Measurements from ENCODE around the gene FYTTD1.
"Not testable (repeated sequence)": the region's sequence is repeated elsewhere in the genome, so short reads cannot be mapped to it uniquely, and the experiment has no call there.

Gene FYTTD1, protein sequence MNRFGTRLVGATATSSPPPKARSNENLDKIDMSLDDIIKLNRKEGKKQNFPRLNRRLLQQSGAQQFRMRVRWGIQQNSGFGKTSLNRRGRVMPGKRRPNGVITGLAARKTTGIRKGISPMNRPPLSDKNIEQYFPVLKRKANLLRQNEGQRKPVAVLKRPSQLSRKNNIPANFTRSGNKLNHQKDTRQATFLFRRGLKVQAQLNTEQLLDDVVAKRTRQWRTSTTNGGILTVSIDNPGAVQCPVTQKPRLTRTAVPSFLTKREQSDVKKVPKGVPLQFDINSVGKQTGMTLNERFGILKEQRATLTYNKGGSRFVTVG

DNA sequence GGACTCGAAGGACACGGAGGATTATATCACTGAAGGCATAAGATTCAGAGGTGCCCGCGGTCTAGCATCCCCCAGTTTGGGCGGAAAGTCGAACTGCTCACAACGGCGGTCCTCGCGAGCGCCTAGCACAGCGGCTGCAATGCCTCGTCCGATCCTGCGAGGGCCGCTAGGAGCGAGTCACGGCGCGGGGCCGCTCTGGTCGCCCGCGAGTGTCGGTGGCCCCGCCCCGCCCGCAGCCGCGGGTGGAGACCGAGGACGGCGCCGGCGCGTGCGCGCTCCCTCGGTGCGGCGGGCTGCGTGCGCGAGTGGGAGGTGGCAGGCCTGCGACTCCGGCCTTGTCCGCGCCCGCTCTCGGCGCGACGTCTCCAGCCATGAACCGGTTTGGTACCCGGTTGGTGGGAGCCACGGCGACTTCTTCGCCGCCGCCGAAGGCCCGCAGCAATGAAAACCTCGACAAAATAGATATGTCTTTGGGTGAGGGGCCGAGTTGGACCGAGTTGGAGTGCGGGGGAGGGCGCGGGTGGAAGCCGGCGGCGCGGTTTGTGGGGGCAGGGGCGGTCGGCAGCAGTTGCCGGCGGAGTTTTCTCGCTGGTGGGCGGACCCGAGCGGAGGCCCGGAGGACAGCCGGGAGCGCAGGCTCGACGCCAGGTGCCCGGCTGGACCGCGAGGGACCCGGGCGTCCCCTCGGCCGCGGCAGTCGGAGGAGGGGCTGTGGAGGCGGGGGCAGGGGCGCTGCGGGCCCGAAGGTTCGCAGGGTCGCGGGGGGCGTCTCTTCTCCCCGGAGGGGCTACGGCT lies at the start of gene FYTTD1:
TSS of gene FYTTD1 (plus strand) at position 283 of the 795 bp plus-strand sequence. CDS start at position 372, 89 bp downstream.
- peak within 1 kb of the TSS; percentile 89 for H3K4me3 ChIP-seq (ENCODE audit: low read depth, low read length)
- DNase-seq (ENCODE audit: low read depth), result peak; percentile 94
- TF ChIP-seq, protein P1, sequence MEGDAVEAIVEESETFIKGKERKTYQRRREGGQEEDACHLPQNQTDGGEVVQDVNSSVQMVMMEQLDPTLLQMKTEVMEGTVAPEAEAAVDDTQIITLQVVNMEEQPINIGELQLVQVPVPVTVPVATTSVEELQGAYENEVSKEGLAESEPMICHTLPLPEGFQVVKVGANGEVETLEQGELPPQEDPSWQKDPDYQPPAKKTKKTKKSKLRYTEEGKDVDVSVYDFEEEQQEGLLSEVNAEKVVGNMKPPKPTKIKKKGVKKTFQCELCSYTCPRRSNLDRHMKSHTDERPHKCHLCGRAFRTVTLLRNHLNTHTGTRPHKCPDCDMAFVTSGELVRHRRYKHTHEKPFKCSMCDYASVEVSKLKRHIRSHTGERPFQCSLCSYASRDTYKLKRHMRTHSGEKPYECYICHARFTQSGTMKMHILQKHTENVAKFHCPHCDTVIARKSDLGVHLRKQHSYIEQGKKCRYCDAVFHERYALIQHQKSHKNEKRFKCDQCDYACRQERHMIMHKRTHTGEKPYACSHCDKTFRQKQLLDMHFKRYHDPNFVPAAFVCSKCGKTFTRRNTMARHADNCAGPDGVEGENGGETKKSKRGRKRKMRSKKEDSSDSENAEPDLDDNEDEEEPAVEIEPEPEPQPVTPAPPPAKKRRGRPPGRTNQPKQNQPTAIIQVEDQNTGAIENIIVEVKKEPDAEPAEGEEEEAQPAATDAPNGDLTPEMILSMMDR (IDR thresholded peaks at IDR 0.05; ENCODE audit: insufficient read depth, low read depth, low read length, missing control alignments), result peak; percentile 36

GRCh38 chr3:197700095-197700494 lies 49.6 kb upstream of the FYTTD1 start:
- H3K4me3 ChIP-seq (ENCODE audit: low read depth, low read length), result no peak overlapping the region
- DNase-seq (ENCODE audit: low read depth), result no peak
- TF ChIP-seq, protein P1 (IDR thresholded peaks at IDR 0.05; ENCODE audit: insufficient read depth, low read depth, low read length, missing control alignments), result no peak

- TF ChIP-seq, protein P1 (IDR thresholded peaks at IDR 0.05; ENCODE audit: insufficient read depth, low read depth, low read length, missing control alignments), result no peak
- DNase-seq (ENCODE audit: low read depth), result no peak
- H3K4me3 ChIP-seq (ENCODE audit: low read depth, low read length), result no peak overlapping the region
These were observed 47.8 kb upstream of the FYTTD1 start for GRCh38 chr3:197701841-197702240.

DNA sequence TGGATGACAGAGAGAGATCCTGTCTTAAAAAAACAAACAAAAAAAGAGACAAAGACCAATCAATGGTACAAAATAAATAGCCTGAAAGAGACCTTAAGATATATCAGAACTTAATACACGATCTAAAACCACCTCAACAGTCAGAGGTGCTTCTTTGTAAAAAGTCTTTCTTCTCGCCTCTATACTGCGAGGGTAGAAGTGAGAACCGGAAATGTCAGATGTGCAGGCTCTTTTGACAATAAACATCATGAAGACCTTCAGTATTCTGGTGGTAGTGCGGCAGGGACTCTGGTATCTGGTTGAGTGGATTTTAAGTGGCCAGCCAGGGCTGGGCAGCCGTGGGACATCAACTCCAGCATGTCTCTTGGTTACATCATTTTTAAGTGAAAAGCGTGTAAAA lies 43.0 kb upstream of the FYTTD1 start:
- H3K4me3 ChIP-seq (ENCODE audit: low read depth, low read length), result no peak overlapping the region
- DNase-seq (ENCODE audit: low read depth), result no peak
- TF ChIP-seq, protein P1 (IDR thresholded peaks at IDR 0.05; ENCODE audit: insufficient read depth, low read depth, low read length, missing control alignments), result no peak

DNA sequence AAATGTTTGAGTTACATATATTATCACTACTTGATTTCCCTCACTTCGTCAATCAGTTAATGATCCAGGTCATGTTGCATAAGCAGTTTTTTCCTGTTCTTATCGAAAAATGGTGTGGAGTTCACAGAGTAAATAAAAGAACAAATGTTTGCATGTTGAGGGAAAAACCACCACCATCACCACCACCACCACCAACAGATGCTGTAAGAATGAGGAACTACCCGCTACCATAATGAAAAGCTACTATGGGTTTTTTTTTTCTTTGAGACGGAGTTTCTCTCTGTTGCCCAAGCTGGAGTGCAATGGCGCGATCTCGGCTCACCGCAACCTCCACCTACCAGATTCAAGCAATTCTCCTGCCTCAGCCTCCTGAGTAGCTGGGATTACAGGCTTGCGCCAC lies 40.5 kb upstream of the FYTTD1 start:
- H3K4me3 ChIP-seq (ENCODE audit: low read depth, low read length), result no peak overlapping the region
- TF ChIP-seq, protein P1 (IDR thresholded peaks at IDR 0.05; ENCODE audit: insufficient read depth, low read depth, low read length, missing control alignments), result no peak
- DNase-seq (ENCODE audit: low read depth), result peak; percentile 62

- not testable (repeated sequence) for DNase-seq (ENCODE audit: low read depth); H3K4me3 ChIP-seq (ENCODE audit: low read depth, low read length)
These were observed 38.7 kb upstream of the FYTTD1 start for GRCh38 chr3:197710965-197711364.

DNA sequence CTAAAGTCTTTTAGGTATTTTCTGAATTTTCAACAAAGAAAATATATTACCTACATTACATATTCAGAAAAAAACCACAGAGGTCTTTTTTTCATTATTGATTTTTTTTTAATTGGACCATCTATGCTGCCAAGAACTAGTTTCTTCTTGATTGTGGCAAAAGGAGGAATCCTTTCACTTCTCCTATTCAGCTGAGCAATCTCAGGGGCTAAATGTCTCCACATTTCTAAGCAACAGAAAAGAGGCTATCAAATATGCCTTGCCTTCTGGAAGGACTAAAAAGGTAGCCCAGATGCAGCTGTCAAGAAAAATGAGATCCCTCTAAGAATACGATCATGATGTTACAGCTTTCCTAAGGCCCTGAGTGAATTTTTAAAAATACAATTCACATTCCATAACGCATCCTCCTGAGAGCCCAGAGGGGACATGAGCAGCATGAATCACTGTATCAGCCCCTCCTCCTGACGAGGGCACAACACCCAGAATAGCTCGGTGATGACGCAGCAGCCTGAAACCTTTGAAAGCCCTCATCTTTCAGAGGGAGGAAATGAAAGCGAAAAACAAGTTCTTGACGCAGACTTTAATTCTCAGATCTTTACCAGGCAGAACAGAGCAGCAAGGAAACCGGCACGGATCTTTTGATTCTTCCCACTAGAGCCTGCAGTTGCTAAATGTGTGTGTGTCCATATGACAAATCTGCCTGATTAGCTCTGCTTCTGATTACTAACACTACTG lies 37.5 kb upstream of the FYTTD1 start:
- peak; percentile 95 for DNase-seq (ENCODE audit: low read depth)
- TF ChIP-seq, protein P1 (IDR thresholded peaks at IDR 0.05; ENCODE audit: insufficient read depth, low read depth, low read length, missing control alignments), result no peak
- H3K4me3 ChIP-seq (ENCODE audit: low read depth, low read length), result peak overlapping the region; percentile 38
